Esophagus muscularis mucosa (tissue), 4 donors: ENCODE data around the gene GAS2L1.

ENCODE experiments used
- CTCF ChIP-seq, 3 experiments: fragments of 200-600 bp in 2 of 3; fragments of 450-650 bp in 1 of 3; sonication (generic) in 2 of 3; IDR thresholded peaks; one replicate each; pipeline ENCODE4 v1.5.1; 2017 to 2019; ENCODE audit warnings: antibody characterized with exemption in 3 of 3, mild to moderate bottlenecking in 2 of 3, moderate library complexity in 1 of 3
- EP300 ChIP-seq: sonication (generic); formaldehyde crosslinking; IDR thresholded peaks from one replicate; pipeline ENCODE4 v1.6.1; 2017; ENCODE audit warnings: antibody characterized with exemption
- POLR2A ChIP-seq: fragments of 450-650 bp; IDR thresholded peaks from one replicate; pipeline ENCODE4 v1.6.1; 2017; ENCODE audit warnings: antibody characterized with exemption, moderate library complexity, mild to moderate bottlenecking, low read depth

DNA sequence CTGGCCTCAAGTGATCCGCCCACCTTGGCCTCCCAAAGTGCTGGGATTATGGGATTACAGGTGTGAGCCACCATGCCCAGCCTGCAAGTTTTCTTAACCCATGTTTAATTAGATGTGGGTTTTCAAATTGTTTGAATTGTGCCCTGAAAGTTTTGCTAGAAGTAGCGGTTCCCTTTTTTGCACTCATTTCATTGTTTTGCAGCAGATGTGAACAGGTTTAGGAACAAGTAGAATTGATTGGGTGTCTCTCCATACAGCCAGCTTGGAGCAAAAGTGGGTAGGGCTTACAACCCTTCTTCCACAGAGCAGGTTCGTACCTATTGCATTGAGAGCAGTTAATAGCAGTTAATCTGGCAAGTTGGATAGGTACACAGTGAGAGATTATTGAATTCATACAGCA is 22.3 kb upstream of the GAS2L1 start:
- TF ChIP-seq CTCF (IDR thresholded peaks at IDR 0.05) (no peak), EP300 (no peak), POLR2A (no peak)
